HG03460 (cell line): Measurements from ENCODE around the gene EHD1.
"Not testable (repeated sequence)": the region's sequence is repeated elsewhere in the genome, so short reads cannot be mapped to it uniquely, and the experiment has no call there.

Experiments
- ATAC-seq: cut with Tn5 transposase; IDR thresholded peaks from one replicate; pipeline ENCODE4 v1.9.1; 2021; ENCODE audit not compliant: unreplicated experiment

Gene EHD1

DNA sequence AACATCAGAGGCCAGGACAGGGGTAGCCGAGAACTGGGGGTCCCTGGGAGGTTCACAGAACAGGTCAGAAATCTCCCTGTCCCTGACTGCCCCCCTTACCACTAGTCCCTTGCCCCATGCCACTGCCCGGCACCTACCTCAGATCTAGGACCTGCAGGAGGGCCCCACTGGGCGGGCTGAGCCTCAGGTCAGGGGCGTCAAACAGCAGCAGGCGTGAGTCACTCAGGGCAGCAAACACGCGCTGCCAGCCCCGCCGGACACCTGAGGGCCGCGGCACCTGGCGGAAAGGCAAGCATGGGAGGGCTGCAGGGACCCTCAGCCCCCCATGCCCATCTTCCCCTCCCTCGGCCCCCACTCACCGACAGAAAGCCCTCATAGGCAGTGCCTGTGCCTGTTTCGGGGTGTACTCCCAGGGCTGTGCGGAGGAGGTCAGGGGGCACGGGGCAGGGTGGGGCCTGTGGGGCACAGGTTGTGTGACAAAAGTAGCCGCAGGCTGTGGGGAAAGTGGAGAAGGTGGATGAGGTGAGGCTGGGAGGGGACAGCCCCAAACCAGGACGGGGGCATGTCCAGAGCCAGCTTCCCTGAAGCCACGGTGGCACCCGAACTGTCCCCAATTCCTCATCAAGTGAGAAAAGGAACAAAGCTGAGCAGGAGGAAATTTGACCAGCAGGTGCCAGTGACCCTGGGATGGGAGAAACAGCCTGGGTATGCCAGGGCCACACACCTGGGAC lies 45.8 kb downstream of the EHD1 start:
- ATAC-seq: no peak

DNA sequence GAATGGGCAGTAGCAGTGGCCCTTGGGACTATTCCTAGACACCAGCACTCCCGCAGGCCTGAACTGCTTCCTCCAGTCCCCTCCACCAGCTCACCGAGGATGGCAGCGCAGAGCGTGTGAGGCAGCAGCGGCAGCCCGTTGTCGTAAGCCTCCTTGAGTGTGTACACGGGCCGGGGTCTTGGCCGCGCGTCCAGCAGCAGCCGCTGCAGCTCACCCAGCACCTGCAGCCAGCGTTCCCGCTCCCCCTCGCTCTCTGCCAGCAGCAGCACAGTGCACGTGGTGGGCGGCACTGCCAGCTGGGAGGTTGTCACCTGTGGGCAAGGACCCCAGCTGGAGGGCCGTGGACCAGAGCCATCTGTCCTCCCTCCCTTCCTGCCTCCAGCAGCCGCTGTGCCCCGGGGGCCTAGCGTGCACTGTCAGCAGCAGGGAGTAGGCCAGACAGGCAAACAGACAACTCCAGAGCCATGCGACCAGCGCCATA lies 47.0 kb downstream of the EHD1 start:
- ATAC-seq: no peak

DNA sequence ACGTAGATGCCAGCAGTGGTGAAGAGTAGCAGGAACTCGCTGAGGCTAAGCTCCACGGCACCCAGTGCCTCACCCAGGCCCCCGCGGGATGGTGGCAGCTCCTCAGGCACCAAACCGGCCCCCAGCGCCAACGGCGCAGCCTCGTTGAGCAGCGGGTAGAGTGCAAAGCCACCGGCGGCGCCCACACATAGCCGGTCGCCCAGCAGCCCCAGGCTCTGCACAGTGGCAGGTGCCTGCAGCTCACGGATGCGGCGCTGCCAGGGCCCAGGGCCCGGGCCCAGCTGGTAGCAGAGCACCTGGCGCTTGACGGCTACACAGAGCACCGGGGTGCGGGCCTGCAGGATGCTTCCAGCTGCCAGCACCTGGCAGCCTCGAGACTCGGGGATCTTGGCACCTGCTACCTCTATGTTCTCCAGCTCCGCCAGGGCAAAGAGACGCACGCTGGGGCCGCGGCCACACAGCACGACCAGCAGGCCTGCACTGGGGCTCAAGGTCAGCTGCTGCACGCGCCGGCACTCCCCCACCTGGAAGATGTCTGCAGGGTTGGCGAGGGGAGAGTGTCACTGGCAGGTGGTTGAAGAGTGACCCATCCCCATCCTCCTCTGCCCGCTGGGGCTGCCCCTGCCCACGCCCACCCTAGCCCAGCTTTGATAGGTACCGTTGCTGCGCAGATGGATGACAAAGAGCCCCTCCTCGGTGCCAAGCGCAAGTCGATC lies 48.7 kb downstream of the EHD1 start:
- no peak for ATAC-seq

DNA sequence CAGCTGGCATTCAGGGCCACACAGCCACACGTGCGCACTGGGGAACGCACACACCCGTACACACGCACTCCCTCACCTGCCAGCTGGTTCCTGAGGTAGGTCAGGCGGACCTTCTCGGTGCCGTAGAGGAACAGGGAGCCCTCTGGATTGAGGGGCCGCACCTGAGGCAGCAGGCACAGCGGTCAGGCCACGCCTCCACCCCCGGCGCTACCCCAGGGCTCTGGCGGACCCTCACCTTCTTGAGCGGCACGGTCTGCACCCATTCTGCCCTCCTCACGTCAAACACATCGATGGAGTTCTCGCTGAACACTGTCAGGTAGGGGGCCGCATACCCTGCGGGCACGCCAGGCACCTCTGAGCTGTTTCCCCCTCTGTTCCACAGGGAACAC lies 51.0 kb downstream of the EHD1 start:
- no peak for ATAC-seq

DNA sequence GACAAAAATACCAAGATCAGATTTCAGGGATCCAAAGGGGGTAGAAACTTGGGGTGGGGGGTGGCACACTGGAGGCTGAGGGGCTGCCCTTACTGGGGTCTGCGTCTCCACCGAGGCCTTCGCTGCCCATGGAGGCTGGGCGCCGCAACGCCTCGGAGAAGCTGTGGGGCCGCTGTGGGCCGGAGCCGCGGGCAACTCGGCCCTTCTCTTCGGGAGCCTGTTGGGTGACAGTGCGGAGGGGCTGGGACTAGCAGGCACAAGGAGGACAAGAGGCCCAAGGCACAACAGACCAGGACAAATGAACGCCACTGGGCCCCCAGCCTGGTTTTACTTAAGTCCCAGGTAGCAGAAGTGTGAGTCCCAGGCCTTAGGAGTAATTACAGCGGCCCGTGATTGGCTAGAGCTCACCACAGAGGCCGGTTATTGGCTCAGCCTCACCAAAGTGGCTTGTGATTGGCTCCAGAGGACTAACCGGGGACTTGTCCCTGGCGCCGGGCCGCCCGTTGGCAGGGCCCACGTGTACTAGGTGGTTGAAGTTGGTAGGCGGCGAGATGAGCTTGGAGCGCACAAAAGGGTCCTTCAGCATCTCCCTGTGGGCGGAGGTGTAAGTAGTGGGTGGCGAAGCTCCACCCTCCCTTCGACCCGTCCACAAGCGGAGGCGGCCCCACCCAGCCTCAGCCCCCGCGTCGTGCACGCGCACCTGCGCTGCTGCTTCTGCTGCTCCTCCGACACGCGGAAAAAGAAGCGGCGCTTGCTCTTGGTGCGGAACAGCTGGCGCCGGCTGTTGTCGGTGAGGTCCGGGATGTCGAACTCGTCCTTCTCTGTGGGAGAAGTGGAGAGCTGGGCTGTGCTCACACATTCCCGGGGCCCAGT lies 51.6 kb downstream of the EHD1 start:
- no peak for ATAC-seq

DNA sequence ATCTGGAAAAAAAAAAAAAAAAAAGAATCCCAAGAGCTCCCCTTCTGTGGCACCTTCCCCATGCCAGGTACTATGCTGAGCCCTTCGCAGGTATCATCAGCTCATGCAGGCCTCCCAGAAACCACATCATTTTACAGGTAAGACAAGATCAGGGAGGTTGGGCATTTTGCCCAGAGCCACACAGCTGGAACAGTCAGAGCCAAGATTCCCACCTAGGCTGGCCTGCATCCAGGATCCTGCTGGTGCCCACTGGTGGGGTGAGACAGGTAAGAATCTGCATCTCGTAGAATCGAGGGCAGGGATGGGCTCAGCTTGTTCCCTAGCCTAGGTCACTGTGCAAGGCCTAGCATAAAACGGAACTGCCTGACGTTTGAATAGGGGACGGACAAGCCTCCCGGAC lies 52.4 kb downstream of the EHD1 start:
- ATAC-seq: no peak

DNA sequence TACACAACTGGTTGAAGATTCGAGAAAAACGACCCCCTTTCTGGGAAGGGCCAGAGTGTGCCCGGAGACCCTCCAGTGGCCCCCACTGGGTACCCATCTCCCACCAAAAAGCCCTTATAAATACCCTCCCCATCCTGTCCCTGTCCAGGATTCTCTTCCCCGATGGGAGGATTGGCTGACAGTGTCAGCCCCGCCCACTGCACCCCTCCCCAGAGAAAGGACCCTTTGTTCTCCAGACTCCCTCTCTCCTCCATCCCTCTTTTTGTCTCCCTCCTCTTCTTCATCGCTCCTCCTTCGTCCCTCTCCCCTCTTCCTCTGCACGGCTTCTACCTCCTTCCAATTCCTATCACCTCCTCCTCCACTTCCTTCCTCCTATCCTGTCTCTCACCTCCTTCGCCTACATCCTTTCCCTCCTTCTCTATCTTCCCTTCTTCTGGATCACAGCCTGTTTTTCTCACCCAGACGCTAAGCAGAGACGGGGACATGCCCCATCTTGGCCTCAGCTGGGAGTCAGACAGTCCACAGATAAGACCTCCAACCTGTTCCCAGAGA lies 54.8 kb downstream of the EHD1 start:
- ATAC-seq: no peak

DNA sequence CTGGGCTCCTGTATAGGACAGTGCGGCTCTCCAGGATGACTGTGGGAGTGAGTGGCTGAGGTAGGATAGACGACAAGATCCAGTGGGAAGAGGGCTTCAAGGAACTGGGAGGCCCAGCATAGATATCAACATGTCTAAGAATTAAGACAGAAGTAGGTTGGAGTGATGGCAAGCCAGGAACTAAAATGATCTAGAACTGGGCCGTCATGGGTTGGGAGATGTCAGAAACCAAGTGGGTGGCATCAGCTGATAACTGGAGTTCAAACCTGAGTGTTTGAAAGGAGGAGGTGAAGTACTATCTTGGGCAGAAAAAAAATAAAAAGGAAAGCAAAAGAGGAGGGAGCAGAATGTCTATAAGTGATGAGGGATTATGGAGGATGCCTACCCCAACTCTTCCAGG lies 60.9 kb downstream of the EHD1 start:
- ATAC-seq: no peak

DNA sequence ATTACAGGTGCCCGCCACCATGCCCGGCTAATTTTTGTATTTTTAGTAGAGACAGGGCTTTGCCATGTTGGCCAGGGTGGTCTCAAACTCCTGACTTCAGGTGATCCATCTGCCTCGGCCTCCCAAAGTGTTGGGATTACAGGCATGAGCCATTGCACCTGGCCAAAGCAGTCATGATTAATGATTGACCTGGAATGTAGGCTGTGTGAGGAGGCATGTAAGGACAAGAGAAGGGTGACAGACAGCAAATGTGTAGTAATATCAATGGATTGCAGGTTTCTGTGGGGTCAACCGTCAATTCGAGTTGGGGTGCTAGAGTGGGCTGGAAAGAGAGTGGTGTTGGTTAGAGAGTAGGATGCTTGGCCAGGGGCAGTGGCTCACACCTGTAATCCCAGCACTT lies 63.0 kb downstream of the EHD1 start:
- ATAC-seq: not testable (repeated sequence)

DNA sequence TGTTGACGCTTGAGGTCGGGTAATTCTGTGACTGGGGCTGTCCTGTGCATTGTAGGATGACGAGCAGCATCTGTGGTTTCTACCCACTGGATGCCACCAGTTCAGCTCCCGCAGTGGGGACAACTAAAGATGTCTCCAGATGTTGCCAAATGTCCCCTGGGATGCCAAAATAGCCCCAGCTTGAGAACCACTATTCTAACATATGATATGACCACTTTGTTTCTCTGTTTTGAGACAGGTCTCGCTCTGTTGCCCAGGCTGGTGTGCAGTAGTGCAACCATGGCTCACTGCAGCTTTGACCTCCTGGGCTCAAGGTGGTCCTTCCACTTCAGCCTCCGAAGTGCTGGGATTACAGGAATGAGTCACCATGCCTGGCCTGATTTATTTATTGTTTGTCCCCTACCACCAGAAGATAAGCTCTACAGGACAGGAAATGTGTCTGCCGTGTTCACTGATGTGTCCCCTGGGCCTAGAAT lies 63.7 kb downstream of the EHD1 start:
- ATAC-seq: peak; percentile 57

DNA sequence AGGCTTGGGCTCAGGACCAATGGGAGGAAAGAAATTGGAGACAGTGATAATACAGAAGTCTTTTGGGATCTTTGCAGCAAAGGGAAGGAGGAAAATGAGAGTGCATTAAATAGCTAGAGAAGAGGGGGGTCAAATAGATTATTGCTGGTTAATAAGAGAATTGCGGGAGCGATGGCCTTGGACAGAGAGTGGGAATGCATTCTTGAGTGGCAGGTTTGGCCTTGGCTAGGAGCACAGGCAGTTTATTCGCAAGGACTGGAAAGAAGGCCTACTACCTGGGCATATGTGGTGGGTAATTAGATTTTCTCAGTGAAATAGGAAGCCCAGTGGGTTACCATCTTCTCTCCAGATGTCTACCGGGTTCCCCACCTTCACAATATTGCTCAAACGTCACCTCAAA lies 64.6 kb downstream of the EHD1 start:
- no peak for ATAC-seq

DNA sequence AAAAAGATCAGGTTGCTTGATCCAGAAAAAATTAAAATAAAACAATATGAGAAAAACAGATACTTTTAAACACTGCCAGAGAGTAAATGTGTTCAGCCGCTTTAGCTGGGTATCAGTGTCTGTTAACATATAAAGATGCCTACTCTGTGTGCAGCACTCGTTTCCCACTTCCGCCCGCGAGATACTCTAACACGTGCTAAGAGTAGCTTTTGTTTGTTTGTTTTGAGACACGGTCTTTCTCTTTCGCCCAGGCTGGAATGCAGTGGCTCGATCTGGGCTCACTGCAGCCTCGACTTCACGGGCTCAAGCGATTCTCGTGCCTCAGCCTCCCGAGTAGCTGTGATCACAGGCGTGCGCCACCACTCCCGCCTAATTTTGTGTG lies 67.5 kb downstream of the EHD1 start:
- ATAC-seq: no peak

DNA sequence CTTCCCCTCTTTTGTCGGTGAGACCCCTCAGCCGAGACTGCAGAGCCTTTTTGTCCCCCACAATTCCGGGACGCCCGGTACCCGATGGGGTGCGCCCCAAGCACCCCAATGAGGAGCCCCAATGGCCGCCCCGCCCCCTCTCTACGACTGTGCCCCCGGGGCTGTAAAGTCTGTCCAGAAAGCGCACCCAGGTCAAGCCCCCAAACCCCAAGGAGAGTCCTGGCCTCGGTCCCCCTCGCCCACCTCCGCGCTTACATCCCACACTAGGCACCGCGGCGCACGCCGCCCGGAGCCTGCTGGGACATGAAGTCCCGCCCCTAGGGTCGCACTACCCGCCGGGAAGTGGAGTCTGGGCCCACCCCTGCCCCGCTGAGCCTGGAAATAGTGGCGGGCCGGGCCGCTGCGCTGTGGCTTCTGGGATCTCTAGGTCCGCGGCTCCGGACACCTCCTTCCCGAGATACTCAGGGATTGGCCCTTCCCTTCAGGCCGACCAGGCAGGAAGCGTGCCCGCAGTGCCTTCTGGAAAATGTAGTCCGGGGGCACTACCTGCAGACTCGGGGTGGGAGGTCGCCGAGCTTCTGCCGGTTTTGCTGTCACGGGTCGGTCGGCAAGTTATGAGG lies 68.0 kb downstream of the EHD1 start, which contains the start of gene MEN1:
MEN1 (minus strand) TSS at position 281 of the 620 bp plus-strand sequence. CDS start 442 bp downstream, outside the sequence.
- peak; percentile 50 for ATAC-seq

DNA sequence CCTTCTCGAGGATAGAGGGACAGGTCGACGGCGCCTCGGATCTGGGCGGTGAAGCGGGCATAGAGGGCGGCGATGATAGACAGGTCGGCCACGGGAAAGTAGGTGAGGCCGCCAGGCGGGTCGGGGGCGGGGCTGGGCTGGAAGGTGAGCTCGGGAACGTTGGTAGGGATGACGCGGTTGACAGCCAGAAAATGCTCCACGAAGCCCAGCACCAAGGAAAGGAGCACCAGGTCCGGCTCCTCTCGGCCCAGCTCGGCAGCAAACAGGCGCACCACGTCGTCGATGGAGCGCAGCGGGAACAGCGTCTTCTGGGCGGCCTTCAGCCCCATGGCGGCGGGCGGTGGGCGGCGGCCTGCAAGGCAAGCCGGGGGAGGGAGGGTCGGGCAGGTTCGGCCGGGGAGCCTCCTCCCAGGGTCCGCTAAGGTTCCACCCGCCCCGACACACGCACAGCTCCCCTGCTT lies 68.6 kb downstream of the EHD1 start:
- no peak for ATAC-seq

DNA sequence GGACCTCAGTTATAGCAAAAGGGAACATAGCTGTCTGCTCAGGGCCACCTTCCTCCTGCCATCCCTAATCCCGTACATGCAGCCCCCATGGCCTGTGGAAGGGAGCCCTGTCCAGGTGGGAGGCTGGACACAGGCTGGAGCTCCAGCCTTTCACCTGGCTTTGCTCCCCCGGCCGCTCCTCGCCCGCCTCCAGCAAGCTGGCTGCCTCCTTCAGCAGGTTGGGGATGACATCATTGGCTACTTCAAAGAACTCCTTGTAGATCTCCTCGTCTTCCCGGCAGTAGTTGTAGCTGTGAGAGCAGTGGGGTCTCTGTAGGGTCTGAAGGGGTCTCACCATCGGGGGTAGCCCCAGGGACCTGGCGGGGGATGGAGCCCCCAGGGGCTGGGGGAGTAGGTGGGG lies 72.9 kb downstream of the EHD1 start:
- ATAC-seq: no peak

DNA sequence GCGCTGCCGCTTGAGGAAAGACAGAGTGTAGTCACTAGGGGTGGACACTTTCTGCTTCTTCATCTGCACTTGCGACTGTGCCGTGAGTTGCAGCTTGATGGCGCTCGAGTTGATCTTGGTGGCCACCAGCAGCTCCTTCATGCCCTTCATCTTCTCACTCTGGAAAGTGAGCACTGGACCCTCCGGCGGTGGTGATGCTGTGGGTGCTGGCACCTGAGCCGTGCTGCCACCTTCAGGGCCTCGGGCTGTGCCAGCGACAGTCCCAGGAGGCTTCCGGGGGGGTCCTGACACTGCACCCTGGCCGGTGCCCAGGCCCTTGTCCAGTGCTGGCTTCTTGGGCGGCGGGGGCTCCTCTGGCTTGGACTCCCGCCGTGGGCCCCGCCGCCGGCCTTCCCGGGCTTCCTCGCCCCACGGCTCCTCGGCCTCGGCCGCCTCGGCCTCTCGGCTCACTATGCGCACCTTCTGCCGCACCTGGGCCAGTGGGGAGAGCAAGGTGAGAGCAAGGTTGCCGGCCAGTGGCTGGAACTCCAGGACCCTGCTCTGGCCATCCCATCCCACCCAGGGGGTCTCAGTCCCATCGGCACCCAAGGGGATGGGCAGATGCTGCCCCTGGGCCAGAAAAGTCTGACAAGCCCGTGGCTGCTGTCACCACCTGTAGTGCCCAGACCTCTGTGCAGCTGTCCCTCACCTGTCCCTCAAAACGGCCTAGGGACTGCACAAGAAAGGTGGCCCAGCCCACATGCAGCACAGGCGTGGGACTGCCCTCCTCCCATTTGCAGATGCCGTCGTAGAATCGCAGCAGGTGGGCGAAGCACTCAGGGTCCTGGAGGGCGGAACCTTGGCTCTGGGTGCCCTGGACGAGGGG lies 73.8 kb downstream of the EHD1 start:
- no peak for ATAC-seq

DNA sequence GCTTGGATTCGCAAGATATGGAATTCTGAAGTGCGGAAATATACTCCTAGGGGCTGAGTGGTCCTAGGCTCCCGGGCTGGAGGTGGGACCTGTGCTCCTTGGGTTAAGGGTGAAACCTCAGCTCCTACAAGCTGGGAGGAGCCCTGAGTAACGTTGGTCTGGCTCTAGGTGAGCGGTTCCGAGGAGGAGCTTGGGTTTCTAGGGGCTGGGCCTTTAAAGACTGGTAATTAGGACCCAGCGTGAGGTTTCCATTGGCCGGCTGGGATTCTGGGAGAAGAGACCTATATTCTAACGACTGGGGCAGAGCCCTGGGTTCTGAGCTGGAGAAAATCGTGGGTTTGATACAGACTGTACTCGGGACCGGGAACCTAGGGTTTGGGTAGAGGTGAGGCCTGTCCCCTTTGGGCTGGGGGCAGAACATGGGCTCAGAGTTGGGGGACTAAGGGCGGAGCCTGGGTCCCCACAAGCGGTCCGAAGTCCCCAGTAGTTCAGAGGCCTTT lies 74.5 kb downstream of the EHD1 start:
- ATAC-seq: no peak

DNA sequence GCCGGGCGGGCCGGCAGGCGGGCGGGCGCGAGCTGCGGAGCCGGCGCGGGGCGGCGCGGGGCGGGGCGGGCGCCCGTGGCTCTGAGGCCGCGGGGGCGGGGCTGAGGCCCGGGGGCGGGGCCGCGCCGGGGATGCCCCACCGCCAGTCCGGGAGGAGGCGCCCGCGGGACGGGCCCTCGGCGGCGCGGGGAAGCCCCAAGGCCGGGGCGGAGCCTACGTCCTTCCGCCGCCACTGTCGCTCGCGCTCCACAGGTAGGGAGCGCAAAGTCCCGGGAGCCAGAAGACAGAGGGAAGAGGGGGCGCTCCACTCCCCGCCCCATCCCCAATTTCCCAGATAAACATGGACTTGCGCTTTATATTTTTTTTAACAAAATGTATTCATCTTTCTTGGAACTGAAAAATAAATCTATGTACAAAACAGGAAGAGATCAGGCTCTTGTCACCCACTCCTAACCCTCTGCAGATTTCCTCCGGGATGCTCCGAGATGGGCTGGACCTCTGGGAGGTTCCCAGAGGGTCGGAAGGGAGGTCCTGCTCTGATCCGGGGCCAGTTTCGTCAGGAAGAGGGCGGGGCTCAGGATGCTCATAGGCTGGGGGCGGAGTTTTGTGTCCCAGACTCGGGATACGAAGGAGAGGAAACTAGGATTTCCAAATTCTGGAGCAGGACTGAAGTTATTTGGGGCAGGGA lies 75.1 kb downstream of the EHD1 start, which contains the start of gene MAP4K2:
MAP4K2 (minus strand) TSS at position 57 of the 688 bp plus-strand sequence. CDS start 65 bp downstream, outside the sequence.
- ATAC-seq: no peak
